GM19468 (cell line): ENCODE measurements around the gene EPHA6.

Experiments
- ATAC-seq: cut with Tn5 transposase; IDR thresholded peaks from one replicate; pipeline ENCODE4 v1.9.1; 2021; ENCODE audit warnings: mild to moderate bottlenecking, moderate library complexity, moderate number of reproducible peaks; ENCODE audit not compliant: unreplicated experiment; ENCODE audit errors: extremely low read depth

The EPHA6 gene

GRCh38 chr3:97674461-97674860 lies 860.1 kb downstream of the EPHA6 start:
- no peak for ATAC-seq

GRCh38 chr3:97680210-97680609 lies 865.8 kb downstream of the EPHA6 start:
- no peak for ATAC-seq

GRCh38 chr3:97680696-97681095 lies 866.3 kb downstream of the EPHA6 start:
- no peak for ATAC-seq

- no peak for ATAC-seq
These were observed 870.1 kb downstream of the EPHA6 start for GRCh38 chr3:97684490-97684889.

GRCh38 chr3:97686258-97686657 lies 871.9 kb downstream of the EPHA6 start:
- no peak for ATAC-seq

- ATAC-seq: no peak
These were observed 873.3 kb downstream of the EPHA6 start for GRCh38 chr3:97687734-97688133.

- no peak for ATAC-seq
These were observed 874.7 kb downstream of the EPHA6 start for GRCh38 chr3:97689111-97689510.

GRCh38 chr3:97689962-97690361 lies 875.6 kb downstream of the EPHA6 start:
- ATAC-seq: no peak

- ATAC-seq: no peak
These were observed 877.0 kb downstream of the EPHA6 start for GRCh38 chr3:97691354-97691753.

GRCh38 chr3:97692389-97692788 lies 878.0 kb downstream of the EPHA6 start:
- ATAC-seq: no peak

- no peak for ATAC-seq
These were observed 878.4 kb downstream of the EPHA6 start for GRCh38 chr3:97692831-97693230.

- no peak for ATAC-seq
These were observed 880.5 kb downstream of the EPHA6 start for GRCh38 chr3:97694876-97695275.

GRCh38 chr3:97698691-97699090 lies 884.3 kb downstream of the EPHA6 start:
- ATAC-seq: no peak

- ATAC-seq: no peak
These were observed 885.5 kb downstream of the EPHA6 start for GRCh38 chr3:97699889-97700288.

- no peak for ATAC-seq
These were observed 891.4 kb downstream of the EPHA6 start for GRCh38 chr3:97705764-97706163.

GRCh38 chr3:97706226-97706625 lies 891.8 kb downstream of the EPHA6 start:
- ATAC-seq: no peak

- ATAC-seq: no peak
These were observed 897.3 kb downstream of the EPHA6 start for GRCh38 chr3:97711654-97712053.

GRCh38 chr3:97712919-97713318 lies 898.5 kb downstream of the EPHA6 start:
- ATAC-seq: no peak

- no peak for ATAC-seq
These were observed 899.2 kb downstream of the EPHA6 start for GRCh38 chr3:97713634-97714033.

GRCh38 chr3:97719156-97719821 lies 904.9 kb downstream of the EPHA6 start:
- peak; percentile 94 for ATAC-seq

GRCh38 chr3:97720417-97720816 lies 906.0 kb downstream of the EPHA6 start:
- no peak for ATAC-seq

- no peak for ATAC-seq
These were observed 907.1 kb downstream of the EPHA6 start for GRCh38 chr3:97721446-97721845.

GRCh38 chr3:97736928-97737327 lies 922.5 kb downstream of the EPHA6 start:
- ATAC-seq: no peak
